ENCODE measurements around the gene MIEN1. TPM values are rescaled to one million over a fixed set of nuclear protein-coding genes. Genes with fewer than 3 reads are reported as not detected.
A peak's percentile ranks its signal among the peaks of the same experiment; 100 is the strongest.
"Not testable (repeated sequence)": the region's sequence is repeated elsewhere in the genome, so short reads cannot be mapped to it uniquely, and the experiment has no call there.

MIEN1 gene
- total RNA-seq, 2 donors from 2014 or later, result 36.9 to 41.8 TPM

DNA sequence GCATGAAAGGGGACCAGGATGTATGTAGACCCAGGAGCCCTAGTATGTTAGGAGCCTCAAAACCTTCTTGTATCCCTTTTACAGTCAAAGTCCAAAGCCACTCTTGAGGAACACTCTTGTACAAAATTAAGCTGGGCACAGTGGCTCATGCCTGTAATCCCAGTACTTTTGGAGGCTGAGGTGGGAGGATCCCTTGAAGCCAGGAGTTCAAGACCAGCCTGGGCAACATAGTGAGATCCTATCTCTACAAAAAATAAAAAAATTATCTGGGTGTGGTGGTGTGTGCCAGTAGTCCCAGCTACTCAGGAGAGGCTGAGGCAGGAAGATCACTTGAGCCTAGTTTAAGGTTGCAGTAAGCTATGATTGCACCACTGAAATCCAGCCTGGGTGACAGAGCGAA lies 4.4 kb downstream of the MIEN1 start:
- H3K4me3 Mint-ChIP-seq; H3K27me3 Mint-ChIP-seq; DNase-seq; H3K36me3 Mint-ChIP-seq (ENCODE audit: low read depth); ATAC-seq; H3K27ac Mint-ChIP-seq; H3K9me3 ChIP-seq (ENCODE audit: control insufficient read depth, low read length, poor library complexity, severe bottlenecking): not testable (repeated sequence)
- H3K4me1 Mint-ChIP-seq, result peaks cover 17% of the 10 kb centered on the region

DNA sequence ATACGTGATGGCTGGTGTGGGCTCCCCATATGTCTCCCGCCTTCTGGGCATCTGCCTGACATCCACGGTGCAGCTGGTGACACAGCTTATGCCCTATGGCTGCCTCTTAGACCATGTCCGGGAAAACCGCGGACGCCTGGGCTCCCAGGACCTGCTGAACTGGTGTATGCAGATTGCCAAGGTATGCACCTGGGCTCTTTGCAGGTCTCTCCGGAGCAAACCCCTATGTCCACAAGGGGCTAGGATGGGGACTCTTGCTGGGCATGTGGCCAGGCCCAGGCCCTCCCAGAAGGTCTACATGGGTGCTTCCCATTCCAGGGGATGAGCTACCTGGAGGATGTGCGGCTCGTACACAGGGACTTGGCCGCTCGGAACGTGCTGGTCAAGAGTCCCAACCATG lies 5.6 kb downstream of the MIEN1 start:
- no peak for DNase-seq
- peak overlapping the region; percentile 12 for H3K4me3 Mint-ChIP-seq
- H3K4me1 Mint-ChIP-seq, result peaks cover 16% of the 10 kb centered on the region
- no peaks in the 10 kb centered on the region for H3K9me3 ChIP-seq (ENCODE audit: control insufficient read depth, low read length, poor library complexity, severe bottlenecking)
- H3K36me3 Mint-ChIP-seq (ENCODE audit: low read depth), result no peaks in the 10 kb centered on the region
- ATAC-seq, result no peak
- no peak overlapping the region for H3K27ac Mint-ChIP-seq
- no peaks in the 10 kb centered on the region for H3K27me3 Mint-ChIP-seq

- DNase-seq (no peak), ATAC-seq (no peak)
- H3K27ac Mint-ChIP-seq, result no peak overlapping the region
- no peaks in the 10 kb centered on the region for H3K9me3 ChIP-seq (ENCODE audit: control insufficient read depth, low read length, poor library complexity, severe bottlenecking)
- H3K4me3 Mint-ChIP-seq, result no peak overlapping the region
- H3K27me3 Mint-ChIP-seq, result no peaks in the 10 kb centered on the region
- H3K4me1 Mint-ChIP-seq, result peaks cover 10% of the 10 kb centered on the region
- no peaks in the 10 kb centered on the region for H3K36me3 Mint-ChIP-seq (ENCODE audit: low read depth)
Measured at GRCh38 chr17:39722965-39723848, 7.1 kb downstream of the MIEN1 start.

GRCh38 chr17:39722104-39722503 lies 8.2 kb downstream of the MIEN1 start:
- Mint-ChIP-seq H3K27ac (no peak overlapping the region), H3K36me3 (ENCODE audit: low read depth) (no peaks in the 10 kb centered on the region), H3K4me3 (no peak overlapping the region), H3K27me3 (no peaks in the 10 kb centered on the region), H3K4me1 (peaks cover 6% of the 10 kb centered on the region)
- H3K9me3 ChIP-seq (ENCODE audit: control insufficient read depth, low read length, poor library complexity, severe bottlenecking), result no peaks in the 10 kb centered on the region
- DNase-seq (no peak), ATAC-seq (no peak)

- H3K27ac Mint-ChIP-seq, result no peak overlapping the region
- H3K27me3 Mint-ChIP-seq, result no peaks in the 10 kb centered on the region
- DNase-seq (no peak), ATAC-seq (no peak)
- H3K4me1 Mint-ChIP-seq, result peaks cover 2% of the 10 kb centered on the region
- H3K9me3 ChIP-seq (ENCODE audit: control insufficient read depth, low read length, poor library complexity, severe bottlenecking), result no peaks in the 10 kb centered on the region
- H3K4me3 Mint-ChIP-seq, result no peak overlapping the region
- no peaks in the 10 kb centered on the region for H3K36me3 Mint-ChIP-seq (ENCODE audit: low read depth)
Measured at GRCh38 chr17:39719563-39720355, 10.6 kb downstream of the MIEN1 start.

DNA sequence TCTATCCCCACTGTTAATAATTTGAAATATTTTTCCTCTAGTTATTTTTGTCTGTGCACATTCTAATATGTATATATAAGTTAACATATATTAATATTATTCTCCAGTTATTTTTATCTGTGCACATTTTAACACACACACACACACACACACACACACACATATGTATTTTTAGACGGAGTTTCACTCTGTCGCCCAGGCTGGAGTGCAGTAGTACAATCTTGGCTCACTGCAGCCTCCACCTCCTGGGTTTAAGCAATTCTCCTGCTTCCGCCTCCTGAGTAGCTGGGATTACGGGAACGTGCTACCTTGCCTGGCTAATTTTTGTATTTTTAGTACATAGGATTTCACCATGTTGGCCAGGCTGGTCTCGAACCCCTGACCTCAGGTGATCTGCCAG lies 12.7 kb downstream of the MIEN1 start:
- no peak for ATAC-seq
- H3K4me3 Mint-ChIP-seq, result no peak overlapping the region
- DNase-seq, result no peak
- no peaks in the 10 kb centered on the region for H3K27me3 Mint-ChIP-seq
- no peak overlapping the region for H3K27ac Mint-ChIP-seq
- H3K9me3 ChIP-seq (ENCODE audit: control insufficient read depth, low read length, poor library complexity, severe bottlenecking), result no peaks in the 10 kb centered on the region
- peaks cover 2% of the 10 kb centered on the region for H3K4me1 Mint-ChIP-seq
- no peaks in the 10 kb centered on the region for H3K36me3 Mint-ChIP-seq (ENCODE audit: low read depth)

- no peak overlapping the region for H3K27ac Mint-ChIP-seq
- no peaks in the 10 kb centered on the region for H3K36me3 Mint-ChIP-seq (ENCODE audit: low read depth)
- no peak for ATAC-seq
- H3K4me1 Mint-ChIP-seq, result peaks cover 2% of the 10 kb centered on the region
- no peaks in the 10 kb centered on the region for H3K27me3 Mint-ChIP-seq
- H3K4me3 Mint-ChIP-seq, result no peak overlapping the region
- no peak for DNase-seq
- H3K9me3 ChIP-seq (ENCODE audit: control insufficient read depth, low read length, poor library complexity, severe bottlenecking), result no peaks in the 10 kb centered on the region
Measured at GRCh38 chr17:39716879-39717536, 13.3 kb downstream of the MIEN1 start.

- DNase-seq (no peak), ATAC-seq (no peak)
- H3K9me3 ChIP-seq (ENCODE audit: control insufficient read depth, low read length, poor library complexity, severe bottlenecking), result no peaks in the 10 kb centered on the region
- no peak overlapping the region for H3K4me3 Mint-ChIP-seq
- H3K27me3 Mint-ChIP-seq, result no peaks in the 10 kb centered on the region
- H3K27ac Mint-ChIP-seq, result no peak overlapping the region
- no peaks in the 10 kb centered on the region for H3K36me3 Mint-ChIP-seq (ENCODE audit: low read depth)
- H3K4me1 Mint-ChIP-seq, result peaks cover 2% of the 10 kb centered on the region
Measured at GRCh38 chr17:39716073-39716818, 14.1 kb downstream of the MIEN1 start.

DNA sequence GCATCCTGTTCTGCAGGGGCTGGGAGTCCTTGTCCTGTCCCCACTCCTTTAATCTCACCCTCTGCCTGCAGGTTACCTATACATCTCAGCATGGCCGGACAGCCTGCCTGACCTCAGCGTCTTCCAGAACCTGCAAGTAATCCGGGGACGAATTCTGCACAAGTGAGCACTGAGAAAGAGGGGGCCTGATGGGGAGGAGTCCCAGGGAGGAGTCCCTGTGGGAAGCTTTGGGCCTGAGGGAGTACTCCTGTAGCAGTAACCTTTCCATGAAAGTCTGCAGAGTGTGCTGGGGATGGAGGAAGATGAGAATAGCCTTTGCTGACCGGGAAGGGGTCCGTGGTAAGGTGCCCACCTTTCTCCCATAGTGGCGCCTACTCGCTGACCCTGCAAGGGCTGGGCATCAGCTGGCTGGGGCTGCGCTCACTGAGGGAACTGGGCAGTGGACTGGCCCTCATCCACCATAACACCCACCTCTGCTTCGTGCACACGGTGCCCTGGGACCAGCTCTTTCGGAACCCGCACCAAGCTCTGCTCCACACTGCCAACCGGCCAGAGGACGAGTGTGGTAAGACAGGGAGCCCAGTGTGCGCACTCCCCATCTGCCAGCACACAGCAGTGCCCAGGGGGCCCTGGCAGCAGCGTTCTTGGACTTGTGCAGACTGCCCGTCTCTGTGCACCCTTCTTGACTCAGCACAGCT lies 14.8 kb downstream of the MIEN1 start:
- no peaks in the 10 kb centered on the region for H3K9me3 ChIP-seq (ENCODE audit: control insufficient read depth, low read length, poor library complexity, severe bottlenecking)
- ATAC-seq, result no peak
- Mint-ChIP-seq H3K36me3 (ENCODE audit: low read depth) (no peaks in the 10 kb centered on the region), H3K4me1 (peaks cover 2% of the 10 kb centered on the region), H3K27ac (no peak overlapping the region), H3K27me3 (no peaks in the 10 kb centered on the region), H3K4me3 (no peak overlapping the region)
- DNase-seq, result no peak

DNA sequence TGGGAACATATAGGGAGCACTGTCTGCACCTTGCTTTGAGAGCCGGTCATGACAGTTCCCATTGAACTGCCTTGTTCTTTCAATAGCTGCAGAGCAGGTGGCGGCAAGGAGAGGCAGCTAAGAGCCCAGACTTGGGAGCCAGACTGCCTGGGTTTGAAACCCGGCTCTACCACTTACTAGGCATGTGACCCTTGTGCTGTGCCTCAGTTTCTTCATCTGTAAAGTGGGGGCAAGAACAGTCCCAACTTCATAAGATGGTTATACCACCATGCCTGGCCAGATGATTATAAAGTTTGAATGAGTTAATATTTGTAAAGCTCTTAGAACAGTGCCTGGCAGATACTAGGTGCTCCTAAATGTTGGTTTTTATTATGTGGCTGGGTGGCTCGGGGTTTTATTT lies 16.1 kb downstream of the MIEN1 start:
- no peaks in the 10 kb centered on the region for H3K27me3 Mint-ChIP-seq
- H3K4me3 Mint-ChIP-seq, result no peak overlapping the region
- H3K27ac Mint-ChIP-seq, result no peak overlapping the region
- H3K4me1 Mint-ChIP-seq, result peaks cover 4% of the 10 kb centered on the region
- no peaks in the 10 kb centered on the region for H3K36me3 Mint-ChIP-seq (ENCODE audit: low read depth)
- H3K9me3 ChIP-seq (ENCODE audit: control insufficient read depth, low read length, poor library complexity, severe bottlenecking), result no peaks in the 10 kb centered on the region
- ATAC-seq (no peak), DNase-seq (no peak)

GRCh38 chr17:39711851-39712250 lies 18.5 kb downstream of the MIEN1 start:
- H3K9me3 ChIP-seq (ENCODE audit: control insufficient read depth, low read length, poor library complexity, severe bottlenecking), result no peaks in the 10 kb centered on the region
- Mint-ChIP-seq H3K27ac (no peak overlapping the region), H3K36me3 (ENCODE audit: low read depth) (no peaks in the 10 kb centered on the region), H3K4me3 (no peak overlapping the region), H3K4me1 (peaks cover 10% of the 10 kb centered on the region), H3K27me3 (no peaks in the 10 kb centered on the region)
- DNase-seq (no peak), ATAC-seq (no peak)

DNA sequence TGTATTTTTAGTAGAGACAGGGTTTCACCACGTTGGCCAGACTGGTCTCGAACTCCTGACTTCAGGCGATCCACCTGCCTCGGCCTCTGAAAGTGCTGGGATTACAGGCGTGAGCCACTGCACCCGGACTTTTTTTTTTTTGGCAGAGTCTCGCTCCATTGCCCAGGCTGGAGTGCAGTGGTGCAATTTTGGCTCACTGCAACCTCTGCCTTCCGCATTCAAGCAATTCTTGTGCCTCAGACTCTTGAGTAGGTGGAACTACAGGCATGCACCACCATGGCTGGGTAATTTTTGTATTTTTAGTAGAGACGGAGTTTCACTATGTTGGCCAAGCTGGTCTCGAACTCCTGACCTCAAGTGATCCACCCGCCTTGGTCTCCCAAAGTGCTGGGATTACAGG lies 19.3 kb downstream of the MIEN1 start:
- not testable (repeated sequence) for H3K27me3 Mint-ChIP-seq; DNase-seq; ATAC-seq; H3K9me3 ChIP-seq (ENCODE audit: control insufficient read depth, low read length, poor library complexity, severe bottlenecking); H3K4me3 Mint-ChIP-seq; H3K36me3 Mint-ChIP-seq (ENCODE audit: low read depth); H3K27ac Mint-ChIP-seq
- peaks cover 13% of the 10 kb centered on the region for H3K4me1 Mint-ChIP-seq

All from T-helper 17 cell (primary cell).